Nephron (organoid): ENCODE data around the gene RPP25L.

ENCODE experiments used
- H3K27ac Mint-ChIP-seq, 3 experiments: 2 replicates each; pipeline ENCODE4 v1.8.0; 2020; ENCODE audit warnings: mixed read lengths in 3 of 3, mild to moderate bottlenecking in 2 of 3, moderate library complexity in 1 of 3
- H3K27me3 Mint-ChIP-seq: 2 replicates; pipeline ENCODE4 v1.8.0; 2021; ENCODE audit warnings: low read depth, mild to moderate bottlenecking, moderate library complexity, mixed read lengths
- H3K36me3 Mint-ChIP-seq: 2 replicates; pipeline ENCODE4 v1.8.0; 2020; ENCODE audit warnings: low read depth, mixed read lengths
- H3K4me1 Mint-ChIP-seq: 2 replicates; pipeline ENCODE4 v1.8.0; 2020; ENCODE audit warnings: mixed read lengths
- H3K4me3 Mint-ChIP-seq, 3 experiments: 2 replicates each; pipeline ENCODE4 v1.8.0; 2020; ENCODE audit warnings: mild to moderate bottlenecking in 3 of 3, mixed read lengths in 3 of 3, moderate library complexity in 2 of 3
- H3K9me3 Mint-ChIP-seq: 2 replicates; pipeline ENCODE4 v1.8.0; 2020; ENCODE audit warnings: mixed read lengths
- TF ChIP-seq, protein P1 (sequence below), 3 experiments: fragments of 200-600 bp; sonication (generic); IDR thresholded peaks; one replicate each; pipeline ENCODE4 v1.5.0; 2021; ENCODE audit warnings: antibody characterized with exemption in 3 of 3; ENCODE audit not compliant: unreplicated experiment in 3 of 3

Gene RPP25L

DNA sequence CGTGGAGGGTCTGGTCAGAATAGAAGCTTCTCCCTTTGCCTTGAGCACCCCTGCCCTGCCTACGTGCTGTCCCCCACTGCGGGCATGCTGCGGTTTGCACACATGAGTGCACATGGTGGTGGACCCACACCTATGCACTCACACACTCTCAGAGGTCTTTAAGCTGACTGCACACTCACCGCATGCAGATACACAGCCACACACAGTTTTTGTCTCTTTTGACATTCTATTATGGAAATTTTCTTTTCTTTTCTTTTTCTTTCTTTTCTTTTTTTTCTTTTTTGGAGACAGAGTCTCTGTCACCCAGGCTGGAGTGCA, 17.6 kb upstream of the RPP25L start:
- peaks cover 82% of the 10 kb centered on the region for H3K27me3 Mint-ChIP-seq
- H3K36me3 Mint-ChIP-seq, result peaks cover under 1% of the 10 kb centered on the region
- no peak overlapping the region for H3K27ac Mint-ChIP-seq
- no peaks in the 10 kb centered on the region for H3K9me3 Mint-ChIP-seq
- H3K4me1 Mint-ChIP-seq, result peaks cover 17% of the 10 kb centered on the region
- H3K4me3 Mint-ChIP-seq, result peak overlapping the region; percentile 74 to 77 (median 77)
- TF ChIP-seq, protein P1, sequence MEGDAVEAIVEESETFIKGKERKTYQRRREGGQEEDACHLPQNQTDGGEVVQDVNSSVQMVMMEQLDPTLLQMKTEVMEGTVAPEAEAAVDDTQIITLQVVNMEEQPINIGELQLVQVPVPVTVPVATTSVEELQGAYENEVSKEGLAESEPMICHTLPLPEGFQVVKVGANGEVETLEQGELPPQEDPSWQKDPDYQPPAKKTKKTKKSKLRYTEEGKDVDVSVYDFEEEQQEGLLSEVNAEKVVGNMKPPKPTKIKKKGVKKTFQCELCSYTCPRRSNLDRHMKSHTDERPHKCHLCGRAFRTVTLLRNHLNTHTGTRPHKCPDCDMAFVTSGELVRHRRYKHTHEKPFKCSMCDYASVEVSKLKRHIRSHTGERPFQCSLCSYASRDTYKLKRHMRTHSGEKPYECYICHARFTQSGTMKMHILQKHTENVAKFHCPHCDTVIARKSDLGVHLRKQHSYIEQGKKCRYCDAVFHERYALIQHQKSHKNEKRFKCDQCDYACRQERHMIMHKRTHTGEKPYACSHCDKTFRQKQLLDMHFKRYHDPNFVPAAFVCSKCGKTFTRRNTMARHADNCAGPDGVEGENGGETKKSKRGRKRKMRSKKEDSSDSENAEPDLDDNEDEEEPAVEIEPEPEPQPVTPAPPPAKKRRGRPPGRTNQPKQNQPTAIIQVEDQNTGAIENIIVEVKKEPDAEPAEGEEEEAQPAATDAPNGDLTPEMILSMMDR (IDR thresholded peaks at IDR 0.05; ENCODE audit: unreplicated experiment in 3 of 3), result no peak

DNA sequence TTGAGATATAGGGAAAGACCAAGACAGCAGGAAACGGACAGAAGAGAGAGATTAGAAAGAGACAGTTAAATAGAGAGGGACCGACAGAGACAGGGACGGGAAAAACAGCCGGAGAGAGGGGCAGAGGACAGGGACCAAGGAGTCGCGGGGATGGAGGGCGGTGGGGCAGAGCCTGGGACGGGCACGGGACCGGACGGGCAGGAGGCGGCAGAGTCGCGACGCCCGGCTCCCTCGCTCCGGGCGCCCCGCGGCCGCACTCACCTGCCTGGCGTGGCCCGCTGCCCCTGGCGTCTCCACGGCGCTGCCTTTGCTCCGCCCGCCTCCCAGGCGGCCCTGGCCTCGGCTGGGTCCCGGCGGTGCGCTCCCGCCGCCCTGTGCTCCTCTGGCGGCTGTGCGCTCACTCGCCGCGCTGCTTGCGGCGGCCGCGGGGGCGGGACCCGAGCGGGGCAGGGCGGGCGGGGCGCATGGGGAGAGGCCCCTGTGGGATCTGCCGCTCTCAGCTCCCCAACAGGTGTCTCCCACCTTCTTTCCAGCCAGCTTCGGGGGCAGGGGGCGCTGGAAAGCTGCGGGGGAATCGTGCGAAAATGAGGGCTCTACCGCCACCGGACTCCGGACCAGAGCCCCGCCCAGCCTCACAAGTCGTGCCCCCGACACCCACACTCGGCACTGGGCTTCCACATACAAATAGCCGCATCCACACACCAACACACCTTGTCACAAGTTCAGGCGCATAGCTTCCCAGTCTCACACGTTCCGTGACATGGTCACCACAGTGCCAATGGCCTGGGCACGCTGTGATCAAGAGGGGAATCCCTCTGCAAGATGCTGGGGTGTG, 17.0 kb upstream of the RPP25L start, which contains the start of gene ARID3C:
Gene ARID3C, minus strand, starts transcription at position 411 of the 835 bp plus-strand sequence. CDS start 1,052 bp downstream, outside the sequence.
- no peak within 1 kb of the TSS for H3K27ac Mint-ChIP-seq
- peaks cover 83% of the 10 kb centered on the region for H3K27me3 Mint-ChIP-seq
- no peaks in the 10 kb centered on the region for H3K36me3 Mint-ChIP-seq
- H3K4me3 Mint-ChIP-seq, result peak within 1 kb of the TSS; percentile 78 to 80 (median 79)
- TF ChIP-seq, protein P1 (IDR thresholded peaks at IDR 0.05; ENCODE audit: unreplicated experiment in 3 of 3), result no peak
- no peaks in the 10 kb centered on the region for H3K9me3 Mint-ChIP-seq
- peaks cover 11% of the 10 kb centered on the region for H3K4me1 Mint-ChIP-seq

- Mint-ChIP-seq H3K4me1 (peaks cover 9% of the 10 kb centered on the region), H3K27ac (no peak overlapping the region), H3K27me3 (peaks cover 85% of the 10 kb centered on the region), H3K9me3 (no peaks in the 10 kb centered on the region), H3K4me3 (peak overlapping the region; percentile 78 to 80 (median 79)), H3K36me3 (no peaks in the 10 kb centered on the region)
- TF ChIP-seq, protein P1 (IDR thresholded peaks at IDR 0.05; ENCODE audit: unreplicated experiment in 3 of 3), result no peak
Observed at GRCh38 chr9:34627716-34628655, 16.1 kb upstream of the RPP25L start.

- Mint-ChIP-seq H3K9me3 (no peaks in the 10 kb centered on the region), H3K27me3 (peaks cover 78% of the 10 kb centered on the region)
Observed at GRCh38 chr9:34625186-34625486, 13.2 kb upstream of the RPP25L start.

DNA sequence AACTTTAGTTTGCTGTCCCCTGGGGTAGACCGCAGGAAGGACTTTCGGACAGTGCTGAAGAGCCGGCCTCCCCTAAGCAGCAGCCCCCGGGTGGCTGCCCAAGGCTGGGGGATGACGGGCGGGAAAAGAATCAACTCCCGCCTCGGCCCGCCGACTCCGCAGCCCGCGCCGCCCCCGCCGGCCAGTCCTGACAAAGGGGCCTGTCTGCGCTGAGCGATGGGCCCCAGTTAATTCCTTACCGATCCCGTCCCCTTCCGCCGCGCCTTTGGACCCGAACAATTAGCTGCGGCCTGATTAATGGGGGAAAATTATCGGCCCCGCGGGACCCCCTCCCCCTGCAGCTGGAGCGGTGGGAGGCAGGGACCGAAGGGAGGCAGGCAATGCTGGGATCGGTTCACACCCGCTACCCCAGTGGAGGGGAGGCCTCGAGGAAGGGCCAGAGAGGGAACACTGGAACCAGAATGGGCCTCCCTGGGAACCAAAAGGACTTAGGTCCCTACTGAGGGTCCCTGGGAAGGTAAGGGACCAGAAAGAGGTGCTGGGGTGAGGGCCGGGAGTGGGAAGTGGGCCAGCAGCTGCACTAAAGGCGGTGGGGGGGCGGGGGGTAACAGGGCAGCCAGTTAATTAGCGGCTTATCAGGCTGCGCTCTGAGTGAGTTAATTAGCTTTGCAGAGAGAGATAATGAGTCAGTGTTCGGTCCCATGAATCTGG, 12.7 kb upstream of the RPP25L start:
- H3K4me3 Mint-ChIP-seq, result peak overlapping the region in 2 of 3 experiments; percentile 7 to 35
- no peak overlapping the region for H3K27ac Mint-ChIP-seq
- no peaks in the 10 kb centered on the region for H3K36me3 Mint-ChIP-seq
- peaks cover 73% of the 10 kb centered on the region for H3K27me3 Mint-ChIP-seq
- H3K4me1 Mint-ChIP-seq, result peaks cover 20% of the 10 kb centered on the region
- TF ChIP-seq, protein P1 (IDR thresholded peaks at IDR 0.05; ENCODE audit: unreplicated experiment in 3 of 3), result no peak
- no peaks in the 10 kb centered on the region for H3K9me3 Mint-ChIP-seq

More at GRCh38 chr9:34625186-34625486, 13.2 kb upstream of the RPP25L start:
- peaks cover 15% of the 10 kb centered on the region for H3K4me1 Mint-ChIP-seq
- H3K4me3 Mint-ChIP-seq, result peak overlapping the region in 2 of 3 experiments; percentile 7 to 35
- H3K27ac Mint-ChIP-seq, result no peak overlapping the region
- H3K36me3 Mint-ChIP-seq, result no peaks in the 10 kb centered on the region
- TF ChIP-seq, protein P1 (IDR thresholded peaks at IDR 0.05; ENCODE audit: unreplicated experiment in 3 of 3), result no peak
